Measurements from ENCODE around the gene THUMPD1. TPM values are rescaled to one million over a fixed set of nuclear protein-coding genes. Genes with fewer than 3 reads are reported as not detected.
"Not testable (repeated sequence)": the region's sequence is repeated elsewhere in the genome, so short reads cannot be mapped to it uniquely, and the experiment has no call there.

Gene THUMPD1
- total RNA-seq, 2 experiments from 2014 or later, result 45.2 to 49.3 TPM

DNA sequence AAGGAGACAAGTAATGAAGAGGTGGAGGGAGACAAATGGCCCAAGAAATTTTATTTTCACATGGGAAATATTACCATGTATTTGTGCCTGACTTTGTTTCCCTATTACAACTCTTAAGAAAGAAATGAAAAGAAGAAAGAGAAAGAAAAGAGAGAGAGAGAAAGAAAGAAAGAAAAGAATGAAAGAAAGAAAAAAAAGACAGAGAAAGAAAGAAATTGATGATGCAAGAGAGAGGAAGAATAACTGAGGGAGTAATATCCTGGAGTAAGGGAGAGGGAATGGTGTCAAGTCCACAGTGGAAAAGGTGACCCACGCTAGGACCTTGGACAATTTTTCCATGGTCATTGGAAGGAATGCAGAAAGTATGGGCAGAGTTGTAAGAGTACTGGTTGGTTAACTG is 12.1 kb upstream of the THUMPD1 start:
- CTCF ChIA-PET, result interaction anchor here (0.7 kb wide), 1 partner anchor 381 kb away, joined by 4 read pairs; no protein-coding TSS in a partner anchor
- POLR2A ChIA-PET, result no interaction called here

DNA sequence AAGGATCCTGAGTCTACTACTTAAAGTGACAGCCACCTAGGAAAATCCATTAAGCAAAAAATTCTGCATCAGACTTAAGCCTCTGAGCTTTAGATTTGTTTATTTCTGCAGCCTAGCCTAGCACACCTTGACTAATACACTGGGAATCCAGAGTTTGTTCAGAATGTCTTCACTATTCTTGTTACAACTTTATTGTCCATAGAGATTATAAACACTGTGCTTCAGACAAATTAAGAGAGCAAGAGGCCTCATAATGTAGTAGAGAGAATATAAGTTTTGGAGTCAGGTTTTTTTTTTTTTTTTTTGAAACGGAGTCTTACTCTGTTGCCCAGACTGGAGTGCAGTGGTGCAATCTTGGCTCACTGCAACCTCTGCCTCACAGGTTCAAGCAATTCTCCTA is 8.9 kb upstream of the THUMPD1 start:
- CTCF ChIA-PET, result no interaction called here
- POLR2A ChIA-PET, result interaction anchor here (0.6 kb wide), 1 partner anchor 9 kb away, joined by 3 read pairs; no protein-coding TSS in a partner anchor

DNA sequence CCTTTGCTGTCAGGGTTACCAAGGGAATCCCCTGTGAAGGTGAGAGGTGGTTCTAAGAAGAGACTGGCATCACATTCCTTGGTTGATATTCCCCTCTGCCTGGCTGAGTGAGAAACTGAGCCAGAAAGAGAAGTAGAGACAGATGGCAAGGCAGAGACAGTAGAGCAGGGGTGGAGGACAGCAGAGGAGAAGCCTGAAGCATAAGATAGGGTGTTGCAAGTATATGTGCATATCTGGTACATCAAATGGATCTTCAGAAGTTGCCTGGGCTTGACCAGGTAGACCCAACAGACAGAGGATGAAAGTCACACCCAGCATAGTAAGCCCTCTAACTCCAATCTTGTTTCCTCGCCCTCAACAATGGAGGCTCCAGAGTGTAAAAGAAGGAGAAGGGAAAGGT is 7.9 kb upstream of the THUMPD1 start:
- POLR2A ChIA-PET, result no interaction called here
- CTCF ChIA-PET, result no interaction called here

DNA sequence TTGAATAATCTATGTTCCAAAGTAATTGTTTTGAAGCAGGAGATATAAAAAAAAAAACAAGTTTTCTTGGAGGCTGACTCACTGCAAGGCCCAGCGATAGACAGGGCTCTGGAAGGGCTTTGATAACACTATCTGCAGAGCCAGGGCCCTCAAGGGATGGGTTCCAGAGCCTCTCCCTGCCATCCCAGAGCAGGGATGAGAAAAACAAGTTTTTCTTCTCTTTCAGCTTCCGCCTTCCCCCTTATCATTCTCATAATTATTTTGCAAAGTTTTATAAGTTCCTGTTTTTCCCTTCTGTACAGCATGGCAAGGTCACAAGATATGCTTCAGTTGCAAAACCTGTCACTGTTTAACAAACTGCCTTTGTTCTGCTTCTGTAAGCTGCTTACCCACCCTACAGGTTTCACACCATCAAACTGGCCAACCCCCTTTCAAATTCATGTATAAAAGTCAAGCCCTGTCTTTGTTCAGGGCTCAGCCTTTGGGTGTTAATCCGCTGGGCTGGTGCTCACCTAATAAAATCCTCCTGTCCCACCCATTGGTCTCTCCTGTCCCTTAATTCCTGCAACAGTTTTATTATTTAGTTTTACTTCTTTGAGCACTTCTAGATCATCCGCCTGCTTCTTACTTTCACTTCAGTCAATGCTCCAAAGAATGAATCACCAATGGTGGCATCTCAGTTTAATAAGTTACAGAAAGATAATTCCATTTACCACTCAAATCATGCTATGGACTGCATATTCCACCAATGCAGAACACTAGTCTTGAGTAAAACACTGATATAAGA is 5.6 kb upstream of the THUMPD1 start:
- ChIA-PET CTCF (no interaction called here), POLR2A (no interaction called here)

DNA sequence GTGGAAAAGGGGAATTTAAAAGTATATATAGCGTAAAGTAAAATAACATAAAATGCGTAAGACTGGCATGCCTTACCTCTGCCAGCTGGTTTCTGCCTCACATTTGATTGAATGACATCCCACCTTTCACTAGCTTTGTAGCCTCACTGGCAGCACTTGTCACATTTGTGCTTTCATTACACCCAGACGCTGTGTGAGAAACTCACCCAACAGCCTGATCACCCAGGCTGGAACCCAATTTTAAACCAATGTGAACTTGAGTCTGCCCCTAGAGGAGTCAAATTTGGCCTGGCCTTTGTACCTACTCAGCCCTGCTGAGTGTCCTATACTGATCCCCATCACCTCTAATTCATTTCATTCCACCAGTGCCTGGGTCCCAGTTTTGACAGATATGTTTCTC is 4.8 kb upstream of the THUMPD1 start:
- ChIA-PET CTCF (no interaction called here), POLR2A (no interaction called here)

DNA sequence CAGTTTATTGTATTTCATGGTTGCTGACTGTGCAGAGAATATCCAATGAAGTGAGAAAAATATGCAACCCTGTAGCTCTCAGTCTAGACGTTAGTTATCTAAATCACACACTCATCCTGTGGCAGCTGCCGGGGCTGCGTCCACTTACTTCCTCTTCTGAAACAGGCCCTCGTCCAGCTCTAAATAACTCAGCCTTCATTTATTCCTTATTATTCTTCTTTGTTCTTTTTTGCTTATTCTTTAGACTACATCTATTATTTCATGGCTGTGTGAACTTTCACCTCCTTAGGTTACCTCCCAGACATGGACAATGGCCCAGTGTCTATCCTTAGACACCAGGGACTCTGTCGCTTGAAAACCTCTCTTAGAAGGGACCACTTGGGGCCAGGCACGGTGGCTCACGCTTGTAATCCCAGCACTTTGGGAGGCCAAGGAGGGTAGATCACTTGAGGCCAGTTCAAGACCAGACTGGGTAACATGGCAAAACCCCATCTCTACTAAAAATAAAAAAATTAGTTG is 3.4 kb upstream of the THUMPD1 start:
- ChIA-PET CTCF (no interaction called here), POLR2A (no interaction called here)

DNA sequence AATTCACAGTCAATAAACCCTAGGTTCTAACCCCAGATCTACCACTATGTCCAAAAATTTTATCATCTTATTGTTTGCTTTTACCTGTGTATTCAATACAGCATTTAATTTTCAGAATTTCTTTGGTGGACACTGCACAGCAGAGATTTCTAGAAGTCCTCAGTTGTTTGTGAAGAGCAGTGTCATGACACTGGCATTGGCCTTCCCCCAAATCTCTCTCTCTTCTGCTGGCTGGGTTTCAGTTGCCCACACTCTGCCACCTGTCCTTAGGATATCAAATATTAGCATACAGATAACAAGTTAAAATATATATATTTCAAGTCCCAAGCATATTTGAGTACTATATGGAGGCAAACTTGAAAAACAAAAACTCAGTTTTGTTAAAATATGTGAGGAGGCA is 2.0 kb upstream of the THUMPD1 start:
- CTCF ChIA-PET, result no interaction called here
- POLR2A ChIA-PET, result no interaction called here

DNA sequence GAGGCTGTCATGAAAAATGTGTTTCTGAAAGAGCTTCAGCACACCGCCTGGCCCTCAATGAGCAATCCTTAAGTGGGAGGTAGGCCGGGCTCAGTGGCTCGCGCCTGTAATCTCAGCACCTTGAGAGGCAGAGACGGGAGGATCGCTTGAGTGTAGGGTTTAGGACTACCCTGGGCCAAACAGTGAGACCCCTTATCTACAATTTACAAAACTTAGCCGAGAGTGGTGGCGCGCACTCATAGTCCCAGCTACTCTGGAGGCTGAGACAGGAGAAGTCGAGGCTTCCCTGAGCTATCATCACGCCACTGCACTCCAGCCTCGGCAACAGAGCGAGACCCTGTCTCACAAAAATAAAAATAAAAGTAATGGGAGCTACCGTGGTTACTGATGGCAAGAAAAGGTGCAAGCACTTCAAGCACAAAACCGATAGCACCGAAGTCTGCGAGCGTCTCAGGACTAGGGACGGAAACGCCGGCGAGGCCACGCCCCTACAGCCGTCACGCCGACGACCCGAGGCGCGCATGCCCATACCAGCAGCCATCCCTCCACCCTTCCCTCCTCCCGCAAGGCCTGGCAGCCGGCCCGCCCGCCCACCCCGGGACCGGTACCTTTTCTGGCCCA is 607 bp downstream of the THUMPD1 start:
- POLR2A ChIA-PET, result interaction anchor here (0.9 to 1.9 kb wide), 3 partner anchors 11 to 23 kb away, joined by 3 to 9 read pairs (median 4); partner anchors contain the start of gene ACSM3
- CTCF ChIA-PET, result interaction anchor here (1.2 kb wide), 1 partner anchor 10 kb away, joined by 3 read pairs; no protein-coding TSS in a partner anchor

DNA sequence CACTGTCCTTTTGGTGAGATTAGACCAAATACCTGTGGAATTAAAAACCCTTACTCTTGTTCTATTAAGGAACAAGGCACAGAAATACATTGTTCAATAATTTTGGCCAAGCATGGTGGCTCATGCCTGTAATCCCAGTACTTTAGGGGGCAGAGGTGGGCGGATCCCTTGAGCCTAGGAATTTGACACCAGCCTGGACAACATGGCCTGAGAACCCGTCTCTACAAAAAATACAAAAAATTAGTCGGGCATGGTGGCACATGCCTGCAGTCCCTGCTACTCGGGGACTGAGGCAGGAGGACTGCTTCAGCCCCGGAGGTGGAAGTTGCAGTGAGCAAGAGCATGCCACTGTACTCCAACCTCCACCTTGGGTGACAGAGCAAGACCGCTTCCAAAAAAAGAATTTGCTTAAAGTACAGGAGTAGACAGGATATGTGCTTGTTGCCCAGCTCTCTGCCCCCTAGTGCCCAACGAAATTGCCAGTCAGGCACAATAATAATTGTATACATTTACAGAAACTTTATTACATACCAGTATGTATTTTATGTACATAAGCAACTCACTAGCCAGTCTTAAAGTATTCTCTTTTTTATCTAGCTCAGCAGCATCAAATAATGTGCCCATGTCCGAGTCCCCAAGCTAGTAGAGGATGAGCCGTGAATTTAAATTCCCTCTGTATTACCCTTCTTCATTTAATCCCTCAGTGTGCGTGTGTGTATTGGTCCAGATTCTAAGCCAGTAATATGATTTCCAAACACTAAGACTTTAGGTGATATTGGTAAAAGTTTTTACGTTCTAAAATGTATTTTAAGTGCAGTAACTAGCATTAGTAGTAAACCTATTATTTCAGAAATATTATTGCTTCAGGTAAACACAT is 1.4 kb downstream of the THUMPD1 start:
- POLR2A ChIA-PET, result interaction anchor here (0.9 to 1.9 kb wide), 3 partner anchors 10 to 24 kb away, joined by 3 to 9 read pairs (median 4); partner anchors contain the start of gene ACSM3
- CTCF ChIA-PET, result interaction anchor here (1.2 kb wide), 1 partner anchor 9 kb away, joined by 3 read pairs; no protein-coding TSS in a partner anchor

DNA sequence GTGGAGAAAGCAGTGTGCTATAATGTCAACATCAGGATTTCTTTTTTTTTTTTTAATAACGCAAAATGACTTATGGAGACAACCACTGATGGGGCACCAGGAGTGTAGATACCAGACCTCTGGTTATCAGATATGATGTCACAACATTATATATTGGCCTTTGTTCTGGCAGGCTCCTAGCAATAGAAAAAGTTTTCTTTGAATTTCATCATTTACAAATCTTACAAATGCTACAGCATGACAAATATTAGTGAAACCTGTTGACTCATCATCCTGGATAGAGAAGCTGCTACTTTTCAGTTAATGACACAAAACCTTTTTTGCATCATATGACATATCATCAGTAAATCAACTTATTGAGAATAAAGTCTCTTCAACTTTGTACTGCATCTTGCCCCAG is 6.1 kb downstream of the THUMPD1 start:
- ChIA-PET CTCF (no interaction called here), POLR2A (no interaction called here)

DNA sequence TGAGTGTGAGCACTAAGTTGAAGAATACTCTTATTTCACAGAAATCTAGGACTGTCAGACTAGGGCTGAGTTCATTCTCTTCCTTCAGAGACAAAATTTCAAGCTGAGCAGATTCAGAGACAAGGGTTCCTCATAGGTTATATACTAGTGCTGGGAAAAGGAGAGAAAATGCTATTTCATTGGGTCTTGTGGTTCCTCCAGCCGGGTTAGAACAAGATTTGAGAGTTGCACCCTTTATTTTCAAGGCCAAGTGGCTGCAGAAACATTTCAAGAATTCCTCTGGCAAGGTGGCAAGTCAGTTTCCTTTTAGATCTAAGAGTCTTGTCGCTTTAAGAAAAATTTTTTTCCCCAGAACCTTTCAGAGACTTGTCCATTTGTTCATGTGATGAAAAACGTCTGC is 6.8 kb downstream of the THUMPD1 start:
- CTCF ChIA-PET, result no interaction called here
- POLR2A ChIA-PET, result no interaction called here

DNA sequence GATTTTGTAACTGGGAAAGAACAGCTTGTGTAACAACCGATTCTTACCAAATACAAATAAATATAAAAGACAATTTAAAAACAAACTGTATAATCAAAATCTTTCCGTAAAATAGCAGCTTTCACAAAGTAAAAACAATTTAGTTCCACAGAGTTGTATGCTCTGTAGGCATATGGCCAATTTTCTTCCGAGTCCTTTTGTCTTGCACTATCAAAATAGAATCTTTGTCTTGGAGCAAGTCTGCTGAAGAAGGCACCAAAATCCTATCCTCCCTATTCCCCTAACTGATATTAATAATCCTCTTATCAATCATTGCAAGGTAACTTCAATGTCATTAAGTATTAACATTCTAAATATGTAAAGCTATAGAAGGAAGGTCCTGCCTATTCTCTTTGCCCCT is 7.6 kb downstream of the THUMPD1 start:
- ChIA-PET POLR2A (no interaction called here), CTCF (no interaction called here)

DNA sequence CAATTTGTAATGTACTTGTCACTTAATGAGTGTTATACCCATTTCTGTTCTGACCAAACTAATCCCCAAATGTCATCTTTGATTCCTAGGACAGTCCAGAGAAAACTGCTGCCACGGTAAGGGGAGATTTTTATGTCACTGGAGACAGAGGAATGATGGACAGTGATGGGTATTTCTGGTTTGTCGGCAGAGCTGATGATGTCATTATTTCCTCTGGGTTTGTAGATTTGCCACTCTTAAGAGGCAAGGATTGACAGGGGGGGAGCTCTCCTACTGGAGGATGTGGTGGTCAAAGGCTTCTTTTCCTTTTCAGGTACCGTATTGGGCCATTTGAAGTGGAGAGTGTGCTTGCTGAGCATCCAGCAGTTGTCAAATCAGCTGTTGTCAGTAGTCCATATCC is 12.5 kb downstream of the THUMPD1 start:
- CTCF ChIA-PET, result no interaction called here

DNA sequence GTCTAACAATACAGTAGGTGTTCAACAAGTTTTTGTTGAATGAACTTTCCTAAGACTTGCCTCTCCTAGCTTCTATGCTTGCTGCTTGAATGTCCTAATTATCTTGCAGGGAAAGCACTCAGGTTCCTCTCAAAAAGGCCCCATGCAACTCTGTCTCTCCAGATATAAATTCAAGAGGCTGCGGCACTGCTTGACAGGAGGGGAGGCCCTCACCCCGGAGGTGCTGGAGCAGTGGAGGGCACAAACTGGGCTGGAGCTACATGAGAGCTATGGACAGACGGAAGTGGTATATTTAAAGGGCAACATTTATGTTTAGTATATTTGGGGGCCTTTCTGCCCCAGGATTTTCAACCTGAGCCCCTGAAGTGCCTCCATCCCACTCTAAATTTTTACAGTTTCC is 14.4 kb downstream of the THUMPD1 start:
- POLR2A ChIA-PET, result no interaction called here
- CTCF ChIA-PET, result no interaction called here

More for the DNA sequence above, 12.5 kb downstream of the THUMPD1 start:
- POLR2A ChIA-PET, result interaction anchor here (3.0 kb wide), 1 partner anchor 12 kb away, joined by 9 read pairs; the partner anchor contains the start of gene THUMPD1

DNA sequence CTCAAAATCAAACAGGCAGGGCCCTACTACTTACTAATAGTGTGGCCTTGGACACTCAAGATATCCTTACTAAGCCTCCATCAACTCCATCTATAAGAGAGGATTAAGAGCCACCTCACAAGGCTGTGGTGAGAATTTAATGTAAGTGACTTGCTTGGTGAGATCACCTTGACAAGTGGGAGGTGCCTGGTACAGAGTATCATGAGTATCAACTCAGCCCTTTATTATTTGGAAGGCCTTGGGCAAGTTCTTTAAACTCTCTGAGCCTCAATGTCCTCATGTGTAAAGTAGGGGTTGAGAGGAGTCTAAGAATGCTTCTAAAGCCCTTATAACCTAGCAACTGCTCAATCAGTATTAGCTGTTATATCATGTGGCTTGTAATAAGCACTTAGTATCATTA is 15.0 kb downstream of the THUMPD1 start:
- POLR2A ChIA-PET, result no interaction called here
- CTCF ChIA-PET, result no interaction called here

DNA sequence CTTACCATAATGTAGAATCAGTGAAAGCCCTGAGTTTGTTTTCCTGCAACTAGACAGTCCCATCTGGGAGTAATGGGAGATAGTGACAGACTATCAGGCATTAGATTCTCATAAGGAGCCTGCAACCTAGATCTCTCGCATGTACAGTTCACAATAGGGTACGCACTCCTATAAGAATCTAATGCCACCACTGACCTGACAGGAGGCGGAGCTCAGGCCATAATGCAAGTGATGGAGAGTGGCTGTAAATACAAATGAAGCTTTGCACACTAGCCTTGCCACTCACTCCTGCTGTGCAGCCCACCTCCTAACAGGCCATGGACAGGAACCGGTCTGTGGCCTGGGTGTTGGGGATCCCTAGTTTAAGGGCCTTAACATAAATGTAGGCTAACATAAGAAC is 21.4 kb downstream of the THUMPD1 start:
- ChIA-PET CTCF (no interaction called here), POLR2A (no interaction called here)

DNA sequence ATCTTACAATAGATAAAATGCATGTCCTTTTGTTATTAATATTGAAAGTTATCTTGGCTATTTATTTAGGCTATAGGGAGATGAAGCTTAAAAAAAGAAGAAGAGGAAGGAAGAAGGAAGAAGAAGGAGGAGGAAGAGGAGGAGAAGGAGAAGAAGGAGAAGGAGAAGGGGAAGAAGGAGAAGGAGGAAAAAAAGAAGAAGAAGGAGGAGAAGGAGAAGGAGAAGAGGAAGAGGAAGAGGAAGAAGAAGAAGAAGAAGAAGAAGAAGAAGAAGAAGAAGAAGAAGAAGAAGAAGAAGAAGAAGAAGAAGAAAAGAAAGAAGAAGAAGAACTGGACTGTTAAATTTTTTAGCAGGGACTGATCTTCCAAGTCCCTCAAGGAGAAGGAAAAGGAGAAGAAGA is 23.9 kb downstream of the THUMPD1 start:
- POLR2A ChIA-PET, CTCF ChIA-PET: not testable (repeated sequence)

DNA sequence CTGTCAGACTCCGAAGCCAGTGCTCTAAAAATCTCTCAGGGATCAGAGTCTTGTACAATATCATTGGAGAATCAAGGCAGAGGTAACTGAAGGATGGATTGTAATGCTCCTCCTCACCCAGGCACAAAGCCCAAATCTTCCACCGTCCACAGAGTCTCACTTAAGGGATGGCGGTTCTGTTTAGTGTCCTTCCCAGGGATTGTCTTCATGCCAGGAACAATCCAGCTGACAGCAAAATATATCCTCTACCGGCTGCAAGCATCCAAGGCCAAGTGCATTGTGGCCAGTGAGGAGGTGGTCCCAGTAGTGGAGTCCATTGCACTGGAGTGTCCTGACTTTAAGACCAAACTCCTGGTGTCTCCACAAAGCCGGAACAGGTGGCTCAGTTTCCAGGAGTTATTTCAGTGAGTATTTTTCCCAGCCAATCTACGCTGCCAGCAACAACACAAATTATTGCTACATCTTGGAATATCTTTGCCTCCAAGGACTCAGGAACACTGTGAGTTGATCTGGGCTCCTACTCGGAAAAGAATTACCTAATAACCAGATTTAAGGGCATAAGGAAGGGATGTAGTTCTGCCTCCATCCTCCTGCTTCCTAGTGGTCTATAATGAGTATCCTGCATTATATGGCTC is 30.2 kb downstream of the THUMPD1 start:
- CTCF ChIA-PET, result no interaction called here

DNA sequence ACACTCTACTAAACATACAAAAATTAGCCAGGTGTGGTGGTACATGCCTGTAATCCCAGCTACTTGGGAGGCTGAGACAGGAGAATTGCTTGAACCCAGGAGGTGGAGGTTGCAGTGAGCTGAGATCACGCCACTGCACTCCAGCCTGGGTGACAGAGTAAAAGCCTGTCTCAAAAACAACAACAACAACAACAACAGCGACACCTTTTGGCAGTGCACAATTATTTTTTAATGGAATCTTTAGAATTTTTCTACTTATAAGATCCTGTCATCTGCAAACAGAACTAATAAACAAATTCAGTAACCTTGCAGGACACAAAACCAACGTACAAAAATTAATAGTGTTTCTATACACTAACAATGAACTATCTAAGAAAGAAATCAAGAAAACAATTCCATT is 33.5 kb downstream of the THUMPD1 start:
- CTCF ChIA-PET, POLR2A ChIA-PET: not testable (repeated sequence)

More for the DNA sequence above, 30.2 kb downstream of the THUMPD1 start:
- POLR2A ChIA-PET, result no interaction called here

DNA sequence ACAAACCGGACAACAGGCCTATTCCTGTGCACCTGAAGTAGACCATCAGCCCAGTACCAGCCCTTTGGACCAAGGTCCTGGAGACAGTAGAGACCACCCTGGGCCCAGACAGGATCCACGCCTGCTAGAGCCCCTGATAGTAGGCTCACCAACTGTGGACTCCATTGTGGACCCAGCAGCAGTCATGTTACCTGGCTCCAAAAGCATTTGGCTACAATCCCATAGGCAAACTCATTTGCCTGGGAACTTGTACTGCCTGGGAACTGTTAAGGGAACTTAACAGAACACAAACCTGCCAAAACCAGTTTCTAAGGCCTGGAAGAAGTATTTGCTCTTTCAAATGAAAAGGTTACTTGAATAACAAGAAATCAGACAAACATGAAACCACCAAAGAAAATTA is 34.2 kb downstream of the THUMPD1 start:
- CTCF ChIA-PET, result no interaction called here
- POLR2A ChIA-PET, result no interaction called here
